K562 (cell line): ENCODE data around the gene CD79A. TPM values are rescaled to one million over a fixed set of nuclear protein-coding genes. Genes with fewer than 3 reads are reported as not detected.
A peak's percentile ranks its signal among the peaks of the same experiment; 100 is the strongest.

Source experiments
- PTTG1 ChIP-seq: fragments of 450-650 bp; IDR thresholded peaks from 2 replicates; pipeline ENCODE4 v1.6.1; 2016; ENCODE audit warnings: low read depth, mild to moderate bottlenecking, missing genetic modification characterization, missing compliant biosample characterization
- polyA plus RNA-seq, 8 experiments: library from polyadenylated mRNA; depleted of rRNA in 4 of 8; stranded (reverse) in 5 of 8; unstranded in 3 of 8; fragments of >200 nt; fragmentation: Nextera tagmentation in 2 of 8; fragmentation: Illumina TruSeq in 1 of 8; extraction: Ambion mirVana in 2 of 8; extraction: Trizol in 1 of 8; gene quantifications; 2 replicates each; pipeline versions ENCODE4 v1.2.1 to v1.2.3, GENCODE V29; 2011 to 2014; ENCODE audit warnings: inconsistent platforms in 1 of 8, missing spikeins in 1 of 8
- total RNA-seq, 7 experiments: library from RNA; depleted of rRNA in 6 of 7; stranded (reverse); fragments of >200 nt in 6 of 7; fragmentation: Illumina TruSeq in 2 of 7; extraction: Trizol in 2 of 7; gene quantifications; 2 replicates each; pipeline versions ENCODE4 v1.2.1 to v1.2.3, GENCODE V29; 2011 to 2021; ENCODE audit warnings: low replicate concordance in 1 of 7
- TF ChIP-seq, protein P1 (sequence below): fragments of 450-650 bp; IDR thresholded peaks from 2 replicates; pipeline ENCODE4 v1.6.1; 2016
- TF ChIP-seq, protein P2 (sequence below): fragments of 450-650 bp; formaldehyde crosslinking; IDR thresholded peaks from 2 replicates; pipeline ENCODE4 v1.4.0; 2020; ENCODE audit warnings: mild to moderate bottlenecking, moderate library complexity
- TF ChIP-seq, protein P3 (sequence below): fragments of 450-650 bp; IDR thresholded peaks from 2 replicates; pipeline ENCODE4 v1.6.1; 2018; ENCODE audit not compliant: partially characterized antibody
- TF ChIP-seq, protein P4 (sequence below), 2 experiments: fragments of 150-350 bp in 1 of 2; IDR thresholded peaks; 2 replicates each; pipeline ENCODE4 v1.6.1; 2012 to 2016; ENCODE audit warnings: low read depth in 2 of 2, low read length in 2 of 2, mild to moderate bottlenecking in 1 of 2, moderate library complexity in 1 of 2
- TF ChIP-seq, protein P5 (sequence below): fragments of 250-450 bp; sonication (Bioruptor Pico); IDR thresholded peaks from 2 replicates; pipeline ENCODE4 v1.5.1; 2021; ENCODE audit warnings: mild to moderate bottlenecking

CD79A gene
- total and polyA plus RNA-seq, 9 of the 15 experiments (the other 6 are each of a cell fraction or from before 2014, with no cell fraction given): 0.04 to 0.72 (median 0.17) TPM; not detected in 3

DNA sequence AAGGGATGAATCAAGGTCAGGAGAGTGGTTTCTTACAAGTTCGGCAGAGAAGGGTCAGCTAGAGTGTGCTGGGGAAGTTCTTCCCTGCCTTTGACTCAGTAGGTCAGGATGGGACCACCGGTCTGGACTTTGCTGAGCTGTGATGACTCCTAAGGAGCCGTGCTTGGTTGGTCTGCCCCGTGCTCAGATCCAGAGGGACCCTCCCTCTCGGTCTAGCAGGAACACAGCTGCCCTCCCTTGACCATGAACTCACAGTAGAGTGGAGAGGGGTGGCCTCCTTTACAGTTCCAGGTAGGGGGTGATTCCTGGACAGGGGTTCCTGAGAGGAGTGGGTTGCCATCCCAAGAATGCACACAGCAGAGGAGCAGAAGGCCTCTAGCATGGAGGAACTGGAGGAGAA, 12.7 kb upstream of the CD79A start (continued):
- TF ChIP-seq, protein P1, sequence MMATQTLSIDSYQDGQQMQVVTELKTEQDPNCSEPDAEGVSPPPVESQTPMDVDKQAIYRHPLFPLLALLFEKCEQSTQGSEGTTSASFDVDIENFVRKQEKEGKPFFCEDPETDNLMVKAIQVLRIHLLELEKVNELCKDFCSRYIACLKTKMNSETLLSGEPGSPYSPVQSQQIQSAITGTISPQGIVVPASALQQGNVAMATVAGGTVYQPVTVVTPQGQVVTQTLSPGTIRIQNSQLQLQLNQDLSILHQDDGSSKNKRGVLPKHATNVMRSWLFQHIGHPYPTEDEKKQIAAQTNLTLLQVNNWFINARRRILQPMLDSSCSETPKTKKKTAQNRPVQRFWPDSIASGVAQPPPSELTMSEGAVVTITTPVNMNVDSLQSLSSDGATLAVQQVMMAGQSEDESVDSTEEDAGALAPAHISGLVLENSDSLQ: no peak
- TF ChIP-seq, protein P2, sequence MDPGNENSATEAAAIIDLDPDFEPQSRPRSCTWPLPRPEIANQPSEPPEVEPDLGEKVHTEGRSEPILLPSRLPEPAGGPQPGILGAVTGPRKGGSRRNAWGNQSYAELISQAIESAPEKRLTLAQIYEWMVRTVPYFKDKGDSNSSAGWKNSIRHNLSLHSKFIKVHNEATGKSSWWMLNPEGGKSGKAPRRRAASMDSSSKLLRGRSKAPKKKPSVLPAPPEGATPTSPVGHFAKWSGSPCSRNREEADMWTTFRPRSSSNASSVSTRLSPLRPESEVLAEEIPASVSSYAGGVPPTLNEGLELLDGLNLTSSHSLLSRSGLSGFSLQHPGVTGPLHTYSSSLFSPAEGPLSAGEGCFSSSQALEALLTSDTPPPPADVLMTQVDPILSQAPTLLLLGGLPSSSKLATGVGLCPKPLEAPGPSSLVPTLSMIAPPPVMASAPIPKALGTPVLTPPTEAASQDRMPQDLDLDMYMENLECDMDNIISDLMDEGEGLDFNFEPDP (CRISPR knock-in tag): 0 out of 2 replicates have a peak, but pooled peaks have one; percentile 18
- TF ChIP-seq, protein P3, sequence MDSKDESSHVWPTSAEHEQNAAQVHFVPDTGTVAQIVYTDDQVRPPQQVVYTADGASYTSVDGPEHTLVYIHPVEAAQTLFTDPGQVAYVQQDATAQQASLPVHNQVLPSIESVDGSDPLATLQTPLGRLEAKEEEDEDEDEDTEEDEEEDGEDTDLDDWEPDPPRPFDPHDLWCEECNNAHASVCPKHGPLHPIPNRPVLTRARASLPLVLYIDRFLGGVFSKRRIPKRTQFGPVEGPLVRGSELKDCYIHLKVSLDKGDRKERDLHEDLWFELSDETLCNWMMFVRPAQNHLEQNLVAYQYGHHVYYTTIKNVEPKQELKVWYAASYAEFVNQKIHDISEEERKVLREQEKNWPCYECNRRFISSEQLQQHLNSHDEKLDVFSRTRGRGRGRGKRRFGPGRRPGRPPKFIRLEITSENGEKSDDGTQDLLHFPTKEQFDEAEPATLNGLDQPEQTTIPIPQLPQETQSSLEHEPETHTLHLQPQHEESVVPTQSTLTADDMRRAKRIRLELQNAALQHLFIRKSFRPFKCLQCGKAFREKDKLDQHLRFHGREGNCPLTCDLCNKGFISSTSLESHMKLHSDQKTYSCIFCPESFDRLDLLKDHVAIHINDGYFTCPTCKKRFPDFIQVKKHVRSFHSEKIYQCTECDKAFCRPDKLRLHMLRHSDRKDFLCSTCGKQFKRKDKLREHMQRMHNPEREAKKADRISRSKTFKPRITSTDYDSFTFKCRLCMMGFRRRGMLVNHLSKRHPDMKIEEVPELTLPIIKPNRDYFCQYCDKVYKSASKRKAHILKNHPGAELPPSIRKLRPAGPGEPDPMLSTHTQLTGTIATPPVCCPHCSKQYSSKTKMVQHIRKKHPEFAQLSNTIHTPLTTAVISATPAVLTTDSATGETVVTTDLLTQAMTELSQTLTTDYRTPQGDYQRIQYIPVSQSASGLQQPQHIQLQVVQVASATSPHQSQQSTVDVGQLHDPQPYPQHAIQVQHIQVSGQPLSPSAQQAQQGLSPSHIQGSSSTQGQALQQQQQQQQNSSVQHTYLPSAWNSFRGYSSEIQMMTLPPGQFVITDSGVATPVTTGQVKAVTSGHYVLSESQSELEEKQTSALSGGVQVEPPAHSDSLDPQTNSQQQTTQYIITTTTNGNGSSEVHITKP: no peak
- TF ChIP-seq, protein P4, sequence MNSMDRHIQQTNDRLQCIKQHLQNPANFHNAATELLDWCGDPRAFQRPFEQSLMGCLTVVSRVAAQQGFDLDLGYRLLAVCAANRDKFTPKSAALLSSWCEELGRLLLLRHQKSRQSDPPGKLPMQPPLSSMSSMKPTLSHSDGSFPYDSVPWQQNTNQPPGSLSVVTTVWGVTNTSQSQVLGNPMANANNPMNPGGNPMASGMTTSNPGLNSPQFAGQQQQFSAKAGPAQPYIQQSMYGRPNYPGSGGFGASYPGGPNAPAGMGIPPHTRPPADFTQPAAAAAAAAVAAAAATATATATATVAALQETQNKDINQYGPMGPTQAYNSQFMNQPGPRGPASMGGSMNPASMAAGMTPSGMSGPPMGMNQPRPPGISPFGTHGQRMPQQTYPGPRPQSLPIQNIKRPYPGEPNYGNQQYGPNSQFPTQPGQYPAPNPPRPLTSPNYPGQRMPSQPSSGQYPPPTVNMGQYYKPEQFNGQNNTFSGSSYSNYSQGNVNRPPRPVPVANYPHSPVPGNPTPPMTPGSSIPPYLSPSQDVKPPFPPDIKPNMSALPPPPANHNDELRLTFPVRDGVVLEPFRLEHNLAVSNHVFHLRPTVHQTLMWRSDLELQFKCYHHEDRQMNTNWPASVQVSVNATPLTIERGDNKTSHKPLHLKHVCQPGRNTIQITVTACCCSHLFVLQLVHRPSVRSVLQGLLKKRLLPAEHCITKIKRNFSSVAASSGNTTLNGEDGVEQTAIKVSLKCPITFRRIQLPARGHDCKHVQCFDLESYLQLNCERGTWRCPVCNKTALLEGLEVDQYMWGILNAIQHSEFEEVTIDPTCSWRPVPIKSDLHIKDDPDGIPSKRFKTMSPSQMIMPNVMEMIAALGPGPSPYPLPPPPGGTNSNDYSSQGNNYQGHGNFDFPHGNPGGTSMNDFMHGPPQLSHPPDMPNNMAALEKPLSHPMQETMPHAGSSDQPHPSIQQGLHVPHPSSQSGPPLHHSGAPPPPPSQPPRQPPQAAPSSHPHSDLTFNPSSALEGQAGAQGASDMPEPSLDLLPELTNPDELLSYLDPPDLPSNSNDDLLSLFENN (IDR thresholded peaks at IDR 0.05; ENCODE audit: low read depth in 2 of 2, low read length in 2 of 2): no peak
- TF ChIP-seq PTTG1 (tag): no peak
- TF ChIP-seq, protein P5, sequence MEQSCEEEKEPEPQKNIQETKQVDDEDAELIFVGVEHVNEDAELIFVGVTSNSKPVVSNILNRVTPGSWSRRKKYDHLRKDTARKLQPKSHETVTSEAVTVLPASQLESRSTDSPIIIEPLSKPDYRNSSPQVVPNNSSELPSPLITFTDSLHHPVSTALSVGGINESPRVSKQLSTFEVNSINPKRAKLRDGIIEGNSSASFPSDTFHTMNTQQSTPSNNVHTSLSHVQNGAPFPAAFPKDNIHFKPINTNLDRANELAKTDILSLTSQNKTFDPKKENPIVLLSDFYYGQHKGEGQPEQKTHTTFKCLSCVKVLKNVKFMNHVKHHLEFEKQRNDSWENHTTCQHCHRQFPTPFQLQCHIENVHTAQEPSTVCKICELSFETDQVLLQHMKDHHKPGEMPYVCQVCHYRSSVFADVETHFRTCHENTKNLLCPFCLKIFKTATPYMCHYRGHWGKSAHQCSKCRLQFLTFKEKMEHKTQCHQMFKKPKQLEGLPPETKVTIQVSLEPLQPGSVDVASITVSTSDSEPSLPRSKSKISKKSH: no peak
